SU-DHL-6 (cell line): Measurements from ENCODE around the gene USH1C.

ENCODE experiments used
- CTCF ChIP-seq: fragments of 200-600 bp; sonication (generic); IDR thresholded peaks from one replicate; pipeline ENCODE4 v1.5.1; 2017; ENCODE audit warnings: antibody characterized with exemption, mild to moderate bottlenecking, low read length, moderate library complexity; ENCODE audit not compliant: insufficient read depth, poor library complexity, severe bottlenecking
- EZH2phosphoT487 ChIP-seq: fragments of 200-600 bp; sonication (generic), shearing (Covaris generic); conservative IDR thresholded peaks from 2 replicates; pipeline ENCODE4 v1.6.1; 2018; ENCODE audit warnings: mild to moderate bottlenecking, antibody characterized with exemption, low read length, moderate library complexity, mixed read lengths

- no peak for TF ChIP-seq CTCF
- TF ChIP-seq EZH2phosphoT487 = no peak
These were observed 10.3 kb upstream of the USH1C start for GRCh38 chr11:17554487-17554886.
